MCF 10A (cell line): ENCODE data around the gene C2CD3. TPM values are rescaled to one million over a fixed set of nuclear protein-coding genes. Genes with fewer than 3 reads are reported as not detected.

ENCODE experiments used
- BruUV-seq: library from RNA; stranded (reverse); fragments of 400-500 nt; replicated peaks from 2 replicates; lab custom pipeline; 2021; lab: Mats Ljungman, UMichigan
- CTCF ChIA-PET: fragments of 300-600 bp; sonication (Branson Sonifier 250); formaldehyde crosslinking; extraction: SDS; loops from one replicate; lab custom pipeline; 2021; ENCODE audit warnings: antibody characterized with exemption, inconsistent platforms; lab: Yijun Ruan, JAX
- POLR2A ChIA-PET: fragments of 300-600, 350-650 bp; sonication (Branson Sonifier 250); formaldehyde crosslinking; extraction: SDS; loops from one replicate; lab custom pipeline; 2020; ENCODE audit warnings: antibody characterized with exemption, inconsistent platforms; lab: Yijun Ruan, JAX
- DNase-seq: peaks from one replicate; pipeline ENCODE4 v3.0.0-alpha.2; 2018; ENCODE audit not compliant: unreplicated experiment
- H3K27ac Mint-ChIP-seq: one replicate; pipeline ENCODE4 v1.8.0; 2022; ENCODE audit warnings: mild to moderate bottlenecking, low read depth, mixed read lengths; ENCODE audit not compliant: unreplicated experiment
- H3K27me3 Mint-ChIP-seq: one replicate; pipeline ENCODE4 v1.8.0; 2022; ENCODE audit warnings: mixed read lengths; ENCODE audit not compliant: insufficient read depth, unreplicated experiment
- H3K36me3 Mint-ChIP-seq: one replicate; pipeline ENCODE4 v1.8.0; 2022; ENCODE audit warnings: mild to moderate bottlenecking, moderate library complexity, mixed read lengths; ENCODE audit not compliant: insufficient read depth, unreplicated experiment
- H3K4me1 Mint-ChIP-seq: one replicate; pipeline ENCODE4 v1.8.0; 2022; ENCODE audit warnings: mixed read lengths; ENCODE audit not compliant: insufficient read depth, unreplicated experiment
- H3K4me3 Mint-ChIP-seq: one replicate; pipeline ENCODE4 v1.8.0; 2022; ENCODE audit warnings: mild to moderate bottlenecking, moderate library complexity, mixed read lengths; ENCODE audit not compliant: unreplicated experiment
- H3K9me3 Mint-ChIP-seq: one replicate; pipeline ENCODE4 v1.8.0; 2022; ENCODE audit warnings: mixed read lengths; ENCODE audit not compliant: unreplicated experiment
- intact Hi-C: fragments of 100-400 bp; cut with micrococcal nuclease; formaldehyde crosslinking; loops from 2 replicates; pipeline ENCODE4 v1.14.1; 2022
- total RNA-seq: library from RNA; stranded (reverse); gene quantifications from 2 replicates; pipeline ENCODE4 v1.2.3, GENCODE V29; 2022
- TF ChIP-seq, protein P1 (sequence below): fragments of 200-600 bp; IDR thresholded peaks from one replicate; pipeline ENCODE4 v1.8.0; 2022; ENCODE audit warnings: antibody characterized with exemption, mild to moderate bottlenecking; ENCODE audit not compliant: unreplicated experiment

Gene C2CD3
- total RNA-seq, 1 experiment from 2014 or later: 18.7 TPM

DNA sequence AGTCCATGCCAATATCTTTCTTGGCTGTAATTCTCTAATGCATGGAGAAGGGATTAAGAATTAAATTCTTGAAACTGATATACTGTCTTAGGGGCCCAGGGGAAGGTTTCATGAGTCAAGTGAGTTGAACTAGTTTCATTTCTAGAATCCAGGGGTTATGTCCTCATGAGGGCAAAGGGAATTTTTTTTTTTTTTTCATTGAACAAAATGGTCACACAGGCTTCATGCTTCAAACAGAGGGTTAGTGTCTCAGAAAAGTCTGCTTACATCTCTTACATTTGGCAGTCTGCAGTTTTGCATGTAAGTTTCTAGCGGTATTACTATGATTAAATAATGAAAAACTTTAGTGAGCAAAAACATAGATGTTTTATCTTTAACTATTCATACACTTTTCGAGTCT is 33.2 kb upstream of the C2CD3 start:
- POLR2A ChIA-PET: no interaction called here
- CTCF ChIA-PET: no interaction called here
- Mint-ChIP-seq H3K27me3 (no peaks in the 10 kb centered on the region), H3K36me3 (peaks cover 41% of the 10 kb centered on the region), H3K4me1 (no peaks in the 10 kb centered on the region), H3K4me3 (no peak overlapping the region), H3K27ac (no peak overlapping the region), H3K9me3 (peaks cover 4% of the 10 kb centered on the region)
- TF ChIP-seq, protein P1, sequence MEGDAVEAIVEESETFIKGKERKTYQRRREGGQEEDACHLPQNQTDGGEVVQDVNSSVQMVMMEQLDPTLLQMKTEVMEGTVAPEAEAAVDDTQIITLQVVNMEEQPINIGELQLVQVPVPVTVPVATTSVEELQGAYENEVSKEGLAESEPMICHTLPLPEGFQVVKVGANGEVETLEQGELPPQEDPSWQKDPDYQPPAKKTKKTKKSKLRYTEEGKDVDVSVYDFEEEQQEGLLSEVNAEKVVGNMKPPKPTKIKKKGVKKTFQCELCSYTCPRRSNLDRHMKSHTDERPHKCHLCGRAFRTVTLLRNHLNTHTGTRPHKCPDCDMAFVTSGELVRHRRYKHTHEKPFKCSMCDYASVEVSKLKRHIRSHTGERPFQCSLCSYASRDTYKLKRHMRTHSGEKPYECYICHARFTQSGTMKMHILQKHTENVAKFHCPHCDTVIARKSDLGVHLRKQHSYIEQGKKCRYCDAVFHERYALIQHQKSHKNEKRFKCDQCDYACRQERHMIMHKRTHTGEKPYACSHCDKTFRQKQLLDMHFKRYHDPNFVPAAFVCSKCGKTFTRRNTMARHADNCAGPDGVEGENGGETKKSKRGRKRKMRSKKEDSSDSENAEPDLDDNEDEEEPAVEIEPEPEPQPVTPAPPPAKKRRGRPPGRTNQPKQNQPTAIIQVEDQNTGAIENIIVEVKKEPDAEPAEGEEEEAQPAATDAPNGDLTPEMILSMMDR: no peak
- intact Hi-C loops: no loop called here
- DNase-seq: no peak
- BruUV-seq: no TSS peak

DNA sequence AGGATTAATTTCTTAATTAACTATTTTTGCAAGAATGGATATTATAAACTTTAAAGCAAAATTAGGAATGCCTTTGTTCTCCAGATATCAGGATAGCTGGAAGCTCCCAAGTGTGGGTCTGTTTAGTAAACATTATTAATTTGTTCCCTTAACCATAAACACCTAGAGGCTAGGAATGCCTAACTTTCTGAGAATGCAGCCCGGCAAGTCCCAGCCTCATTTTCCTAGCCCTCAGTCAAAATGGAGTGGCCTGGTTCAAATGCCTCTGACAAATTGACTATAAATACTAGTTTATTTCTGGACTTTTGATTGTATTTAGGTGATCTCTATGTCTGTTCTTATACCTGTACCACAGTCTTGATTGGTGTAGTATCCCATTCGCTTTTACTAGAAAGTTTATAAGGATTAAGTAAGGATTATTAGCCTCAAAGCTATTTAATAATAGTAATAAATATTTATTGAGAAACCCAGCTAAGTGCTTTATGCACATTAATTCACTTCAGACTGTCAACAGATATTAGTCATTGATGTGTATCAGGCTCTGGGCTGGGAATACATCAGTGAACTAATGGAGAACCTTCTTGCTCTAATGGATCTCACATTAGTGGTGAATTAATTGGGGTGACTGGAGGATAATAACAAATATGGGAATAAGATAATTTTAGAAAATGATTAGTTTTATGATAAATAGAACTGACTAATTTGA is 26.1 kb upstream of the C2CD3 start:
- no peak for DNase-seq
- H3K27me3 Mint-ChIP-seq: no peaks in the 10 kb centered on the region
- intact Hi-C loops: no loop called here
- ChIA-PET CTCF (interaction anchor here (0.6 kb wide), 1 partner anchor 17 kb away, joined by 3 read pairs; no protein-coding TSS in a partner anchor), POLR2A (interaction anchor here (0.6 to 1.0 kb wide), 3 partner anchors 14 to 1702 kb away, joined by 3 to 4 read pairs (median 3); partner anchors contain the start of genes C2CD3 and PPME1)
- H3K27ac Mint-ChIP-seq: no peak overlapping the region
- peaks cover 6% of the 10 kb centered on the region for H3K36me3 Mint-ChIP-seq
- peaks cover 9% of the 10 kb centered on the region for H3K9me3 Mint-ChIP-seq
- H3K4me3 Mint-ChIP-seq: no peak overlapping the region
- TF ChIP-seq, protein P1: no peak
- no TSS peak for BruUV-seq
- peaks cover 11% of the 10 kb centered on the region for H3K4me1 Mint-ChIP-seq

DNA sequence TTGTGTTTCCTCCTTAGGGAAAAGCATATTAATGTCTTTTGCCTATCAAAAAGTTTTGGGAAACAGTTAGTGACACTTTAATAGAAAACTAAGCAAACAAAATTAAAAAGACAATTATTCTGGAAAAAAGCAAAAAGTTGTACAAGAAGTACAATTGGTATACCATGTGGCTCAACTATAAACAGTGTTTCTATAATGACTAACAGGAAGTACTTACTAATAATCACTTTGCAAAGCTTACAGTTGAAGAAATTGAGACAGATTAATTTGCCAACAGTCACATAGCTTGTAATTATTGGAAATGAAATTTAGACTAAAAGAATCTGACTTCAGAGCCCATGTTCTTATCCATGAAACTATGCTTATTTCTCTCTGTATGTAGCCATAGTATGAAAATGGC is 25.0 kb upstream of the C2CD3 start:
- no peaks in the 10 kb centered on the region for H3K27me3 Mint-ChIP-seq
- peaks cover 11% of the 10 kb centered on the region for H3K4me1 Mint-ChIP-seq
- no peak overlapping the region for H3K27ac Mint-ChIP-seq
- CTCF ChIA-PET: interaction anchor here (0.6 to 1.5 kb wide), 3 partner anchors 16 to 599 kb away, joined by 3 to 4 read pairs (median 3); no protein-coding TSS in a partner anchor
- H3K4me3 Mint-ChIP-seq: no peak overlapping the region
- POLR2A ChIA-PET: interaction anchor here (1.3 to 1.5 kb wide), 2 partner anchors 24 to 25 kb away, joined by 3 read pairs; partner anchors contain the start of genes C2CD3 and PPME1
- intact Hi-C loops: no loop called here
- H3K9me3 Mint-ChIP-seq: peaks cover 9% of the 10 kb centered on the region
- no TSS peak for BruUV-seq
- no peaks in the 10 kb centered on the region for H3K36me3 Mint-ChIP-seq
- peak; percentile 3 for DNase-seq
- TF ChIP-seq, protein P1: no peak

DNA sequence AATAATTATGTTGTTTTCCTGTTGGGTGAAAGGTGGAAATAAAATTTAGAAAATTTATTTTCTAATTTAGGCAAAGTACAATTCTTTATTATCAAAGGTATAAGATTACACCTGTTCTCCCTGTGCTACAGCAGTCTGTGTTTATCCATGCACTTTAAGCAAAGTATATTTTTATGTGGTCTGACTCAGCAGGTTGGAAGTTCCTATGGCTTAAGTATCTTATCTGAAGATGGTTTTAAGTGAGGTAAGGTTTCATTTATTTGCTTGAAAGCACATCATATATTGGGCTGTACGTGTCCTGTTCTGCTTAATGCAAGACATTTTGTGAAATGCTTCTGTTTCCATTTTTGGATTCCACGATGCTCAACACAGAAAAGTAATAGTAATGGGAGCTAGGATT is 14.9 kb upstream of the C2CD3 start:
- Mint-ChIP-seq H3K36me3 (peaks cover 8% of the 10 kb centered on the region), H3K27ac (peak overlapping the region; percentile 74), H3K4me3 (no peak overlapping the region), H3K4me1 (peaks cover 6% of the 10 kb centered on the region), H3K9me3 (no peaks in the 10 kb centered on the region), H3K27me3 (no peaks in the 10 kb centered on the region)
- no peak for DNase-seq
- TF ChIP-seq, protein P1: no peak
- no TSS peak for BruUV-seq
- ChIA-PET CTCF (interaction anchor here (0.6 to 1.8 kb wide), 5 partner anchors 9 to 533 kb away, joined by 3 to 4 read pairs (median 4); no protein-coding TSS in a partner anchor), POLR2A (interaction anchor here (1.3 to 4.4 kb wide), 2 partner anchors 11 to 14 kb away, joined by 3 to 34 read pairs; partner anchors contain the start of genes C2CD3 and PPME1)
- intact Hi-C loops: no loop called here
